HG02884 (cell line): ENCODE measurements around the gene SMCO2.

Source experiments
- ATAC-seq: cut with Tn5 transposase; IDR thresholded peaks from one replicate; pipeline ENCODE4 v1.9.1; 2021; ENCODE audit warnings: mild to moderate bottlenecking, moderate library complexity; ENCODE audit not compliant: unreplicated experiment

SMCO2 gene

DNA sequence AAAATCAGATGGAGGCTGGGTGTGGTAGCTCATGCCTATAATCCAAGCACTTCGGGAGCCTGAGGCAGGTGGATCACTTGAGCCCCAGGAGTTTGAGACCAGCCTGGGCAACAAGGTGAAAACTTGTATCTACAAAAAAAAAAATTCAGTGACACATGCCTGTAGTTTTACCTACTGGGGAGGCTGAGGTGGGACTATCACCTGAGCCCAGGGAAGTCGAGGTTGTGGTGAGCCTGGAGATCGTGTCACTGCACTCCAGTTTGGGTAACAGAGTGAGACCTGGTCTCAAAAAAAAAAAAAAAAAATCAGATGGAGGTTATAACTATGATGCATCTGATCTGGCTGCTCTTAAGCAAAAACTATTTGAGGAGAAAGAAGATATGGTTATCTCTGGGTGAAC is 50.9 kb downstream of the SMCO2 start:
- ATAC-seq = no peak

GRCh38 chr12:27498149-27498548 is 51.6 kb downstream of the SMCO2 start:
- peak; percentile 92 for ATAC-seq

DNA sequence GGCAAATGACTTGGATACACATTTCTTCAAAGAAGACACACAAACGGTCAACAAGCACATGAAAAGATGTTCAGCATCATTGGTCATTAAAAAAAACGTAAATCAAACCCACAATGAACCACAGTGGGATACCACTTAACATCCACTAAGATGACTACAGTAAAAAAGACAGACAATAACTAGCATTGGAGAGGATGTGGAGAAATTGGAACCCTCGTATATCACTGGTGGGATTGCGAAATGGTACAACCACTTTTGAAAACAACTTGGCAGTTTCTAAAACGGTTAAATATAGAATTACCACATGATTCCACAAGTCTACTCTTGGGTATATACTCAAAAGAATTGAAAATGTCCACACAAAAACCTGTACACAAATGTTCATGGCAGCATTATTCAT is 52.2 kb downstream of the SMCO2 start:
- no peak for ATAC-seq

DNA sequence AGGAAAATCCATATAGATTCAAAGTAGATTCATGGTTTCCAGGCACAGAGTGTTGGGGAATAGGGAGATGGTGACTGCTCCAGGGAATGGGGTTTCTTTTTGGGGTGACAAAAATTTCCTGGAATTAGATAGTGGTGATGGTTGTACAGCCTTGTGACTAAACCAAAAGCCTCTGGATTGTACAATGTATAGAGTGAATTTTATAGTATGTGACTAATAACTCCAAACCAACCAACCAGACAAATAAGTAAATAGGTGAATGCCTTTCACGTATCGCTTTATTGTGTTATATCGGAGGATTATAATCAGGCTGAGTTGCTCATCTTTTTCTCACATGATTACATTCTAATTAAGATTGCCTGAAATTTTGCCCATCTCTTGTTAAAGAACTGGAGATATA is 52.8 kb downstream of the SMCO2 start:
- ATAC-seq = no peak

DNA sequence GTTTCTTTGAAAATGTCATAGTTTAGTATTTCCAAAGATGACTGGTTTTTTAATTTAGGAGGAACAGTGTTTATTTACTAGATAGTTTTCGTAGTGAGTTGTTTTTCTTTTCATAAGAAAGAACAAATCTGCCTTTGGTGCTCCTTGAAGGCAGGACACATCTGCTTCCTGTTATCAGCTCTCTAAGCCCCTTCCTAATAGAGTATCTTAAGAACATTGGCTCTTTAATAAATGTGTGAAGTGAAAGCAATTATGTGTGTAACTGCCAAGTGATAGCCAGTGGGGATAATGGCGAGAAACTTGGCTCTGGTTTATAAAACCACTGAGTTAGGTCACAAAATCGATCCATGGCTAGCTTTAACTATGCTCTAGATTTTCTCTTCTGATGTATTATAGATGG is 54.0 kb downstream of the SMCO2 start:
- no peak for ATAC-seq

DNA sequence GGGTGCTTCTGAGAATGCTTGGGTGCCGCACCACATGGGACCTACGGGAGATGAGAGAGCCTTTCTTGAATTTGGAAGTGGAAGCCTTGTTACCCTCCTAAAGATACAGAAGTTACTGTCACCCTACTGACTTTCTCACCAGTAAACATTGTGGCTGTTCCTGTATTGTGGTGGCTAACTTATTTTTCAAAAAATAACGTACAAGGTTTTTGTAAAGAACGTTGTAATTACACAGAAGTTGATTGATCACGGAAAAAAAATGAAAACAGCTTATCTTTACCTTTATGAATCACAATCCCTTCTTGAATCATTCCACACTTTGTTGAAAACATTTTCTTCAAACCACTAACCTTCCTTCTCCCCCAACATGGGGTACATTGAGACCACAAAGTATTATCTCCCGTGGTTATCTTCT is 55.5 kb downstream of the SMCO2 start:
- ATAC-seq = no peak

DNA sequence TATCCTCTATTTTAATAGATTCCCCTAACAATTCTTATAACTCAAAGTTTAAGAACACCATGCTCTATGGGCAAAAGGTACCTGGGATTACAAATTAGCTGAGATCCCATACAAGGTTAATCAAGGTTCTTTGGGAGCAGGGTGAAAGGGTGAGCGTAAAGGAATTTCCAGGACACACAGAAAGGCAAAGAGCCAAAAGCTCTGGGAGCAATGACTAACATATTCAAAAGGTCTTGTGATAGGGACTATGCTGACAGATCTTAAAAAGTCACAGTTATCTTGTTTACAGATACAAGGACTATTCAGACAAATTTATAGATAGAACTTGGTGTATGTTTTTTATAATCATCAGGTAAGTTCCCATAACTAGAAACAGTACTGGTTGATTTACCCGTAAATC is 58.0 kb downstream of the SMCO2 start:
- ATAC-seq = no peak

DNA sequence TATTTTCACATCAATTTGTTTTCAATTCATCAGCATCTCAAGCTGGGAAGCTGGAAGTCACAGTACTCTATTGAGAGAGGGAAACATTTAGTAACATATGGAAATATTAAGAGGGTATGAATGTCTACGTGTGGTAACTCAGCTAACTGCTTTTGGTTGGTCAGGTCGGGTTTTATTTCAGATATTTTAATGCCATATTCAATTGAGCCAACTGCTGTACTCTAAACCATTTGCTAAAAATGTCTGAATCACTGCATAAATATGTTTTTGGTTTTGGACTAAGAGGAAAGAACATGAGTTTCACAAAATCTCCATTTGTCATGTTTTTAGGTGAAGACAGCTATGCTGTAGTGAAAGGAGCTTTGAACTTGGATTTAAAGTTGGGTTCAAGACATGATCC is 58.6 kb downstream of the SMCO2 start:
- ATAC-seq = no peak

- ATAC-seq = no peak
Observed at GRCh38 chr12:27505761-27506160, 59.2 kb downstream of the SMCO2 start.

DNA sequence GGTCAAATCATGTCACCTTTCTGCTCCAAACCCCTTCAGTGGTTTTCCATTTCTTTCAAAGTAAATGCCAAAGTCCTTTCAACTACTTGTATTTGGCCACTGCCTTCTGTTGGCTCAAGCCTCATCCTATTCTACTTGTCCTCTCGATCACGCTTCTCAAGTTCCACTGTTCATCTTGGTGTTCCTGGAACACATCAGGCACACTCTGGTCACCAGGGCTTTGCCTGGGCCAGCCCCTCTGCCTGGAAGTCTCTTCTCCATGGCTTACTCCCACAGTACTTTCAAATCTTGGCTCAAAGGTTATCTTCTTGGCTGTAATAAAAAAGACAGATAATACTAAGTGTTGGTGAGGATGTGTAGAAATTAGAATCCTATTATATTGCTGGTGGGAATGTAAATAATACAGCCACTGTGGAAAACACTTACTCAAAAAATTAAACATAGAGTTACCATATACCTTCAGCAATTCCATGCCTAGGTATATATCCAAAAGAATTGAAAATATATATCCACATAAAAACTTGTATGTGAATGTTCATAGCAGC is 60.2 kb downstream of the SMCO2 start:
- ATAC-seq = no peak

DNA sequence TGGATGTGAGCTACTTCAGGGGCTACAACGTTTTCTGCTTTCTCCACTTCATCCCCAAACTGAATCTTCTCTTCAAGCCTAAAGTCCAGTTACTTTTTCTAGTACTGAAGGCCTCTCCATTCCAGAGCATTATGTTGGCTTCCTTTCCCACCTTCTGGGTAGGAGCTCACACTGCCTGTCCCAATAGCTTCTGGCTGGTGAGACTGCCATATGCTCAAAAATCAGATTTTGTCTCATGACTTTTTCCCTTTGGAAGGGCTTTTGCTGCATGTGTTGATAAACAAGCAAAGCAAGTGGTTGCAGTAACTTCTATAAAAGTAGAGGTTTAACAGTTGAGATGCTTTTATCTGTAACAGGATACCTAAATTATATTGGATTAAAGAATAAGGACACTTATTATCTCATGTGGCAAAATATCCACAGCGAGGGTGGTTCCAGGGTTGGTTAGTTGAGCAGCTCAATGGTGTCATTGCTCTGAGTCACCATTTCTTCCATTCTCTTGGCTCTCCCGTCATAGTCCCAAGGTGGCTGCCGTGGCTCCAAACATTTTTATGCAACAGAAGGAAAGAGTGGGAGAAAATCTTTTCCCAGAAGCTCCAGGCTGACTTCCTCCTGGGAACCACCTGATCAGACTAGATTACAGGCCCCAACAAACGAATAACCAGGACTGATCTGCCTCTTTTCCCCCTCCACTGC is 62.3 kb downstream of the SMCO2 start:
- ATAC-seq = no peak

GRCh38 chr12:27511031-27511722 is 64.6 kb downstream of the SMCO2 start:
- no peak for ATAC-seq

DNA sequence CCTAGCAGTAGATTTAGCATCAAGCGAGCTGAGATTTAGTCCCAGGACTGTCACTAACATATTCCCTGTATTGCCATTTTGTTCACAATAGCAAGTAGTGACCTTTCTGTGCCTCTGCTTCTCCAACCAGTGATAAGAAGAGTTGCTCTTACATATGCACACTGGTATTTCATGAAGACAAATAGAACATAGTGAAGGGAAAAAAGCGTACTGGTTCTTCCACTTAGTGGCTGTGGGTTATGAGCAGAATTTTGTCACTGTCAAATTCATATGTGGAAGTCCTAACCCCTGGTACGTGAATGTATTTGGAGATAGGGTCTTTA is 65.1 kb downstream of the SMCO2 start:
- ATAC-seq = no peak

GRCh38 chr12:27513155-27513824 is 66.8 kb downstream of the SMCO2 start:
- no peak for ATAC-seq

- no peak for ATAC-seq
Observed at GRCh38 chr12:27515671-27516070, 69.1 kb downstream of the SMCO2 start.

DNA sequence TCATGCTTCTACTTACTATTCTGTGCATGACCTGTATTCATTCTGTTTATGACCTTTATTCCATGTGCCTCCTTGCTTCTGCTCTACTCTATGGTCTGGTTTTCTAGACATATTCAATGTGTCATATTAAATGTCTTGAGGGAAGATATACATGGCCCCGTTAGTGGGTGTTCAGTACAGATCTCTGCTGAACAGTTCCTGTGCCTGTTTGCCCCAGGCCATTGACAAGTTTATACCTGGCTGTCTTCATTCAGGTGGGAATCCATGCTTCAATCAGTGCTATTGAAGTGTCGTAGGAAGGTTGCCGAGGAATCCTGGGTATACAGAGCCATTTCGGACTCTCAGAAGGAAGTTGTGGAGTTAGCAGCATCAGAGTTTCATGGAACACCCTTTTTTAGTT is 70.1 kb downstream of the SMCO2 start:
- no peak for ATAC-seq

DNA sequence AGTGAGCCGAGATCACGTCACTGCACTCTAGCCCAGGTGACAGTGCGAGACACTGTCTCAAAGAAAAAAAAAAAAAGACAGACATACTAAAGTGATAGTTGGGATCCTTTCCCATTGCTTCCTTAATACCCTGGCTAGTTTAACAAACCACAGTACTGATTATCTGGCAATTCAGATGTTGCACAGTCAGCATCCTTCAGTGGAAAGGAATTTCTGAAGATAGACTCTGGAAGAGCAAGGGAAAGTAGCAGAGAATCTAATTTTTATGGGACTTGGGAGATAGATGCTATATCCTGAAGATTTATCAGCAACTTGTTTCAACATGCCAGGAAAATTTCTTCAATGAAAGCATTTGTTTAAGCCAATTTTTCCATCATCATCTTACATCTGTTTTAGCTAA is 71.0 kb downstream of the SMCO2 start:
- ATAC-seq = no peak

DNA sequence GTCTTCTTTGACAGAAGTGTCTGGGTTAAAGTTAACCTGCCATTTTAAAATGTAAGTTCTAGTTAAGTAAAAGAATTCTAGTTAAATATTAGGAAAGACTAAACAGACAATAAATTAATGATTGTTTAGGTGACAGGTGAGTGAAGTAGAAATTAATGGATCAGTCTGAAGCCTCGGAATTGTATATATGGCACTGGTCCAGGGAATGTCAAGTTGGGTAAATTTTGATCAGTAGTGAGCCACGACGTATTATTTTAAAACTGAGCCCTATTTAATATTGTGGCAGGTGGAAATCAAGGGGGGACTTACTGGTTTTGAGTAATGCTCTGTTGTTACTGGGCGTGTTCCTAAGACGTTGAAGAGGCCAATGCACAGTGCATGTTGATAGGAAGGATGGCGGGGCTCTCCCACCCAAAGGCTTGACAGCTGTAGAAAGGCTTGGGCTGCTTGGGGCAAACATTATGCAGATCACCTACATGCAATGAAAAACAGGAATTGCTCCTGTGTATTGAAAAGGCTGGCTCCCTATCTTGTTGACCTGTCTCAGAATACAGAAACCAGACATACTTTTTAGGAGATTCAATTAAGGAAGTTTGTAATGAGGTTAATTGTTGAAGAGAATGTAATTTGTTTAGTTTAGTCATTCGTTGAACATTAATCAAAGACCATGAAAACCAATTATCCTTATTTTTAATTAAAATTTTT is 71.6 kb downstream of the SMCO2 start:
- ATAC-seq = no peak

DNA sequence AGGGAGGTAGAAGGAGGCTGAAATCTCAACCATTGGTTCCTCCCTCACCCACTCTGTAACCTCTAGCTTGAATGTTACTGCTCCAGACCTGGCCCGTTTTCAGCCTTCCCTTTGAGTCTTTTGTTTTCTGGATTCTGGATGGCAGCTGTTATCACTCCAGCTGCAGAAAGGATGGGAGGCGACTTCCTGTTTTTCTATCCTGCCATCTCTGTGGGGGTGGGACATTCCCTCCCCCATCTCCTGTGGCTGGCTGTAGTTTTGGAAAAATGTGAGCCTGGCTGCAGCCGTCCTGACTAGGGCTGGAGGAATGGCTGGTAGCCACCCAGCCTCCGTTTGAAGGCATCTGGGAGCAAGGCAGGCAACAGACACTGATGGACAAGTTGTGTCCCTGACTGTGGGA is 74.5 kb downstream of the SMCO2 start:
- ATAC-seq = no peak

- ATAC-seq = no peak
Observed at GRCh38 chr12:27521981-27522380, 75.4 kb downstream of the SMCO2 start.

DNA sequence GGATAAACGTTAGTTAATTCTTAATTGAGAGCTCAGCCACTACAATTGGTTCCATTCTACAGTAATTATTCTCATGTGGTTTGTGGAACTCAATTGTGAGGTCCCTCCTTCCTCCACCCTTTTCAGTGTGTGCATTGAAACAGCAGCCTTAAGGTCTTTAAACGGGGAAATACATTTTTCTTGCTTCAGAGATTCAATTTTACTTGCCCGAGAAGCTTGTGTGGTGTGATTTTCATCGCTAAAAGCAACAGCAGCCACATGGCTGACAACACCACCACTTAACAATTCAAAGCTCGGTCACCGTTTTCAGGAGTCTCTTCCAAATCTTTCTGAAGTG is 76.7 kb downstream of the SMCO2 start:
- ATAC-seq = peak; percentile 13
